GM21526 (cell line): ENCODE data around the gene ST6GALNAC5.

Source experiments
- ATAC-seq: cut with Tn5 transposase; IDR thresholded peaks from one replicate; pipeline ENCODE4 v1.9.1; 2021; ENCODE audit warnings: moderate library complexity; ENCODE audit not compliant: unreplicated experiment, low FRiP score

ST6GALNAC5 gene

GRCh38 chr1:76993036-76993435 lies 125.8 kb downstream of the ST6GALNAC5 start:
- no peak for ATAC-seq

GRCh38 chr1:76998582-76999223 lies 131.4 kb downstream of the ST6GALNAC5 start:
- no peak for ATAC-seq

- ATAC-seq: no peak
Observed at GRCh38 chr1:77007675-77008074, 140.4 kb downstream of the ST6GALNAC5 start.

GRCh38 chr1:77010937-77011336 lies 143.7 kb downstream of the ST6GALNAC5 start:
- no peak for ATAC-seq

- no peak for ATAC-seq
Observed at GRCh38 chr1:77012066-77012465, 144.8 kb downstream of the ST6GALNAC5 start.

- ATAC-seq: no peak
Observed at GRCh38 chr1:77014073-77014788, 147.0 kb downstream of the ST6GALNAC5 start.

GRCh38 chr1:77015748-77016341 lies 148.6 kb downstream of the ST6GALNAC5 start:
- no peak for ATAC-seq

GRCh38 chr1:77016386-77016985 lies 149.2 kb downstream of the ST6GALNAC5 start:
- no peak for ATAC-seq

GRCh38 chr1:77018311-77018710 lies 151.0 kb downstream of the ST6GALNAC5 start:
- ATAC-seq: no peak

GRCh38 chr1:77018761-77019160 lies 151.5 kb downstream of the ST6GALNAC5 start:
- ATAC-seq: no peak

- ATAC-seq: no peak
Observed at GRCh38 chr1:77021732-77022131, 154.5 kb downstream of the ST6GALNAC5 start.

GRCh38 chr1:77024500-77024899 lies 157.2 kb downstream of the ST6GALNAC5 start:
- ATAC-seq: no peak

GRCh38 chr1:77025599-77025998 lies 158.3 kb downstream of the ST6GALNAC5 start:
- no peak for ATAC-seq

GRCh38 chr1:77026135-77026534 lies 158.9 kb downstream of the ST6GALNAC5 start:
- no peak for ATAC-seq

- no peak for ATAC-seq
Observed at GRCh38 chr1:77026640-77027039, 159.4 kb downstream of the ST6GALNAC5 start.

- no peak for ATAC-seq
Observed at GRCh38 chr1:77027847-77028246, 160.6 kb downstream of the ST6GALNAC5 start.

- no peak for ATAC-seq
Observed at GRCh38 chr1:77030401-77031105, 163.3 kb downstream of the ST6GALNAC5 start.

GRCh38 chr1:77031106-77031662 lies 163.9 kb downstream of the ST6GALNAC5 start:
- ATAC-seq: no peak

- no peak for ATAC-seq
Observed at GRCh38 chr1:77036560-77036959, 169.3 kb downstream of the ST6GALNAC5 start.

- ATAC-seq: no peak
Observed at GRCh38 chr1:77037038-77037437, 169.8 kb downstream of the ST6GALNAC5 start.
